Type B pancreatic cell (in vitro differentiated cells): ENCODE measurements around the gene SVIL. TPM values are rescaled to one million over a fixed set of nuclear protein-coding genes. Genes with fewer than 3 reads are reported as not detected.

Experiments
- DNase-seq: peaks from one replicate; pipeline ENCODE4 v3.0.0; 2021; ENCODE audit warnings: mixed read lengths; ENCODE audit not compliant: unreplicated experiment; ENCODE audit errors: extremely low spot score
- H3K27ac Mint-ChIP-seq: 2 replicates; pipeline ENCODE4 v1.8.0; 2021; ENCODE audit warnings: mild to moderate bottlenecking, mixed read lengths
- H3K27me3 Mint-ChIP-seq: 2 replicates; pipeline ENCODE4 v1.8.0; 2021; ENCODE audit warnings: mixed read lengths
- H3K36me3 Mint-ChIP-seq: 2 replicates; pipeline ENCODE4 v1.8.0; 2021; ENCODE audit warnings: mixed read lengths
- H3K4me1 Mint-ChIP-seq: one replicate; pipeline ENCODE4 v1.8.0; 2021; ENCODE audit warnings: mixed read lengths; ENCODE audit not compliant: unreplicated experiment
- H3K4me3 Mint-ChIP-seq: 2 replicates; pipeline ENCODE4 v1.8.0; 2021; ENCODE audit warnings: mild to moderate bottlenecking, mixed read lengths
- H3K9me3 Mint-ChIP-seq: 2 replicates; pipeline ENCODE4 v1.8.0; 2021; ENCODE audit warnings: mixed read lengths
- total RNA-seq: library from RNA; stranded (reverse); gene quantifications from 2 replicates; pipeline ENCODE4 v1.2.1, GENCODE V29; 2021; ENCODE audit warnings: low replicate concordance
- TF ChIP-seq, protein P1 (sequence below): fragments of 200-600 bp; sonication (generic); conservative IDR thresholded peaks from 2 replicates; pipeline ENCODE4 v1.5.0; 2021; ENCODE audit warnings: antibody characterized with exemption, mild to moderate bottlenecking

SVIL gene
- total RNA-seq, 1 donor from 2014 or later = 171 TPM

DNA sequence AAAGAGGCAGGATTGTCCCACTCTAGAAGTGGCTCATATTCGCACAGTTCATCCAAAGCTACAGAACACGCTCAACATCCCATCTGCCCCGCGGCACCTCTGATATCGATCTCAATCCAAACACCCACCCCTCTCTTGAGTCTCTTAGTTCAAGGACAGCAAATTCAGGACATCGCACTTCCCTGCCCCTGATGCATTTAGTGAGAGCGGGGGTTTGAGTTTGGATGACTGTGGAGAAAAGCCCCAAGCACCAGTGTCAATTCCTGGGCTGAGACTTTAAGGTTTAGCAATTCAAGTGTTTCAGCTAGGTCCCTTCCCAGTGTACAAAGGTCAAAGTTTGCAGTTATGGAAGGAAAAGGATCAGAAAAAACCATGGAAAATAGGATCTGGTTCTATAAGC lies 179.7 kb downstream of the SVIL start:
- Mint-ChIP-seq H3K27ac (no peak overlapping the region), H3K4me1 (peaks cover 9% of the 10 kb centered on the region), H3K4me3 (no peak overlapping the region), H3K9me3 (no peaks in the 10 kb centered on the region), H3K36me3 (peaks cover 20% of the 10 kb centered on the region), H3K27me3 (no peaks in the 10 kb centered on the region)
- no peak for DNase-seq
- TF ChIP-seq, protein P1, sequence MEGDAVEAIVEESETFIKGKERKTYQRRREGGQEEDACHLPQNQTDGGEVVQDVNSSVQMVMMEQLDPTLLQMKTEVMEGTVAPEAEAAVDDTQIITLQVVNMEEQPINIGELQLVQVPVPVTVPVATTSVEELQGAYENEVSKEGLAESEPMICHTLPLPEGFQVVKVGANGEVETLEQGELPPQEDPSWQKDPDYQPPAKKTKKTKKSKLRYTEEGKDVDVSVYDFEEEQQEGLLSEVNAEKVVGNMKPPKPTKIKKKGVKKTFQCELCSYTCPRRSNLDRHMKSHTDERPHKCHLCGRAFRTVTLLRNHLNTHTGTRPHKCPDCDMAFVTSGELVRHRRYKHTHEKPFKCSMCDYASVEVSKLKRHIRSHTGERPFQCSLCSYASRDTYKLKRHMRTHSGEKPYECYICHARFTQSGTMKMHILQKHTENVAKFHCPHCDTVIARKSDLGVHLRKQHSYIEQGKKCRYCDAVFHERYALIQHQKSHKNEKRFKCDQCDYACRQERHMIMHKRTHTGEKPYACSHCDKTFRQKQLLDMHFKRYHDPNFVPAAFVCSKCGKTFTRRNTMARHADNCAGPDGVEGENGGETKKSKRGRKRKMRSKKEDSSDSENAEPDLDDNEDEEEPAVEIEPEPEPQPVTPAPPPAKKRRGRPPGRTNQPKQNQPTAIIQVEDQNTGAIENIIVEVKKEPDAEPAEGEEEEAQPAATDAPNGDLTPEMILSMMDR = no peak

DNA sequence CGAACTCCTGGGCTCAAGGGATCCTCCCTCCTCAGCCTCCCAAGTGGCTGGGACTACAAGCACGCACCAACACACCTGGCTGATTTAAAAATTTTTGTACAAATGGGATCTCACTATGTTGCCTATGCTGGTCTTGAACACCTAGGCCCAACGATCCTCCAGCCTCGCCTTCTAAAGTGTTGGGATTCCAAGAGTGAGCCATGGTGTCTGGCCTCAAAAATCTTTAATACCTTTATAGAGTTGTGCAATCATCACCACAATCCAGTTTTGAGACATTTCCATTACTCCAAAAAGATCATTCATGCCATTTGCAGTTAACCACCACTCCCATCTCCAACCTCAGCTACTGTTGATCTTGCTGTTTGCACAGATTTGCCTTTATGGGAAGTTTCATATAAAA lies 180.5 kb downstream of the SVIL start:
- no peaks in the 10 kb centered on the region for H3K27me3 Mint-ChIP-seq
- no peak overlapping the region for H3K4me3 Mint-ChIP-seq
- DNase-seq = no peak
- H3K27ac Mint-ChIP-seq = no peak overlapping the region
- no peaks in the 10 kb centered on the region for H3K9me3 Mint-ChIP-seq
- H3K4me1 Mint-ChIP-seq = peaks cover 9% of the 10 kb centered on the region
- peaks cover 13% of the 10 kb centered on the region for H3K36me3 Mint-ChIP-seq
- TF ChIP-seq, protein P1 = no peak

DNA sequence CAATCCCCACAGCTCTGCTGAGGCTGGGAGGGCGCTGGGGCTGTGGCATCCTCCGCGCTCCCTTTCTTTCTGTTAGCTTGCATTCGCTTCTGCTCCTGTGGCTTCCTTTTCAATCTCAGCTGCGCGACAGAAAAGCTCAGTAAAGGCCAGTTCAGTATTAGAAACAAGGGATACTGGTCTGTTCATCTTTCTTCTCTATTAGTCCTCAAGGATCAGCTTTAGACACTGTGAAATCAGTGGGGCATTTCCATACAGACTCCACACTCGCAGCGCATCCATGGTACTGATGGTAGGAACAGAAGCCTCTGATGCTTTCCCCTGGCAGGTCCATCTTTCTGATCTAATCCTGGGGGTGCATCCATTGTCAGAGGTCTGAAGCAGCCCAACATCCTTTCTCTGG lies 182.2 kb downstream of the SVIL start:
- H3K27me3 Mint-ChIP-seq = no peaks in the 10 kb centered on the region
- TF ChIP-seq, protein P1 = no peak
- H3K9me3 Mint-ChIP-seq = no peaks in the 10 kb centered on the region
- no peak overlapping the region for H3K27ac Mint-ChIP-seq
- H3K36me3 Mint-ChIP-seq = peaks cover 5% of the 10 kb centered on the region
- peaks cover 9% of the 10 kb centered on the region for H3K4me1 Mint-ChIP-seq
- DNase-seq = no peak
- H3K4me3 Mint-ChIP-seq = no peak overlapping the region

DNA sequence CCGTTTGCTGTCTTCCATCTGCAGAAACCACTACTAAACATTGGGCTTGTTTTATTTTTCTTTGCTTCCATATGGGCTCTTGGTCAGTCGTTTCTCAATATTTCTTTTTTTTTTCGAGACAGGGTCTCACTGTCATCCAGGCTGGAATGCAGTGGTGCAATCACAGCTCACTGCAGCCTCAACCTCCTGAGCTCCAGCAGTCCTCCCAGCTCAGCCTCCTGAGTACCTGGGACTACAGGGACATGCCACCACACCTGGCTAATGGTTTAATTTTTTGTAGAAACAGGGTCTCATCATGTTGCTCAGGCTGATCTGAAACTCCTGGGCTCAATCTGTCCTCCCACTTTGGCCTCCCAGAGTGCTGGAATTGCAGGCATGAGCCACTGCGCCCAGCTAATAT lies 182.8 kb downstream of the SVIL start:
- Mint-ChIP-seq H3K27me3 (no peaks in the 10 kb centered on the region), H3K9me3 (no peaks in the 10 kb centered on the region), H3K27ac (no peak overlapping the region), H3K4me1 (peaks cover 9% of the 10 kb centered on the region), H3K4me3 (no peak overlapping the region), H3K36me3 (peaks cover 5% of the 10 kb centered on the region)
- DNase-seq = no peak
- TF ChIP-seq, protein P1 = no peak

DNA sequence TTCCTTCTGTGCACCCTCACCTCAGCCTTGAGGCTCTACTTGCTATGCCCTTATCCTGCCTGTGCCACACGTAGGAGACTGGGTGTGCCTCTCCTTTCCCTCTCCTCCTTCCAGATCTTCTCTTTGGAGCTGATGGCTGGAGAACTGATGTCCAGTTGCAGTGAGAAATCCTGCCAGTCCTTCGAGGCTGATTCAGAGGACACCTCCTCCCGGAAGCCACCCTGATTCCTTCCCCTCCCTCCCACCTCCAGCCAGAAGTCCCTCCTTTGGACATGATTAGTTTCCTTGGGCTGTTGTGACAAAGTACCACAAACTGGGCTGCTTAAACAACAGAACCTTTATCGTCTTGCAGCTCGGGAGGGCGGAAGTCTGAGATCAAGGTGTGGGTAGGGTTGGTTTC lies 184.4 kb downstream of the SVIL start:
- Mint-ChIP-seq H3K27me3 (no peaks in the 10 kb centered on the region), H3K36me3 (no peaks in the 10 kb centered on the region), H3K4me1 (peaks cover 18% of the 10 kb centered on the region), H3K9me3 (no peaks in the 10 kb centered on the region), H3K4me3 (no peak overlapping the region), H3K27ac (no peak overlapping the region)
- TF ChIP-seq, protein P1 = no peak
- no peak for DNase-seq
